Measurements from ENCODE around the gene SYNPO2.
"Not testable (repeated sequence)": the region's sequence is repeated elsewhere in the genome, so short reads cannot be mapped to it uniquely, and the experiment has no call there.

SYNPO2 gene

DNA sequence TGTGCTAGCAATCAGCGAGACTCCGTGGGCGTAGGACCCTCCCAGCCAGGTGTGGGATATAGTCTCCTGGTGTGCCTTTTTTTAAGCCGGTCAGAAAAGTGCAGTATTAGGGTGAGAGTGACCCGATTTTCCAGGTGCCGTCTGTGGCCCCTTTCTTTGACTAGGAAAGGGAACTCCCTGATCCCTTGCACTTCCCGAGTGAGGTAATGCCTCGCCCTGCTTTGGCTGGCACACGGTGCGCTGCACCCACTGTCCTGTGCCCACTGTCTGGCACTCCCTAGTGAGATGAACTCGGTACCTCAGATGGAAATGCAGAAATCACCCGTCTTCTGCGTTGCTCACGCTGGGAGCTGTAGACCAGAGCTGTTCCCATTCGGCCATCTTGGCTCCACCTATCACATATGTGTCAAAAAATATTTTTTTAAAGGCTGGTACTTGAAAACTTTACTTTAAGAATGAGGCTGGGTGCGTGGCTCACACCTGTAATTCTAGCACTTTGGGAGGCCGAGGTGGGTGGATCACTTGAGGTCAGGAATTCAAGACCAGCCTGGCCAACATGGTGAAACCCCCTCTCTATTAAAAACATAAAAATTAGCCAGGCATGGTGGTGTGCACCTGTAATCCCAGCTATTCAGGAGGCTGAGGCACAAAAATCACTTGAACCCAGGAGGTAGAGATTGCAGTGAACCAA is 179.2 kb downstream of the SYNPO2 start:
- not testable (repeated sequence) for DNase-seq (ENCODE audit: low read depth)

- DNase-seq (ENCODE audit: low read depth), result no peak
These were observed 179.9 kb downstream of the SYNPO2 start for GRCh38 chr4:119068529-119068962.

DNA sequence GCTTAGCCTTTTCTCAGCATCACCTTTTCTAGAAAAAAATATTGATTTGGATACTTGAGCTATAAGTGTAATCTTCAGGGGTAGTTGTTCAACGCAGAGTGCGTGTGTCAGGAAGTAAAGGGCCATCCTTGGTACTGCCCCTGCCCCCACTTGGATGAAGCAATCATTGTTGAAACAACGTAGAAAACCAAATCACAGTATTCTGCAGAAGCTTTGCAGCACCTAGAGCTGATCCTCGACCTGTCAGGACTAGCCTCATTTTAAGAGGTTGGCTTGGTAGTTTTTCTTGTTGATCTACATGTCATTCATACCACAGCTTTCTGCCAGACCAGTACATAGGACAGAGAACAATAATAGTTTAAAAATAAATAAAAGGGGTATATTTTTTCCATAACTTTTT is 181.6 kb downstream of the SYNPO2 start:
- no peak for DNase-seq (ENCODE audit: low read depth)

GRCh38 chr4:119080721-119081541 is 192.3 kb downstream of the SYNPO2 start:
- no peak for DNase-seq (ENCODE audit: low read depth)

GRCh38 chr4:119081542-119081859 is 192.8 kb downstream of the SYNPO2 start:
- DNase-seq (ENCODE audit: low read depth), result no peak

DNA sequence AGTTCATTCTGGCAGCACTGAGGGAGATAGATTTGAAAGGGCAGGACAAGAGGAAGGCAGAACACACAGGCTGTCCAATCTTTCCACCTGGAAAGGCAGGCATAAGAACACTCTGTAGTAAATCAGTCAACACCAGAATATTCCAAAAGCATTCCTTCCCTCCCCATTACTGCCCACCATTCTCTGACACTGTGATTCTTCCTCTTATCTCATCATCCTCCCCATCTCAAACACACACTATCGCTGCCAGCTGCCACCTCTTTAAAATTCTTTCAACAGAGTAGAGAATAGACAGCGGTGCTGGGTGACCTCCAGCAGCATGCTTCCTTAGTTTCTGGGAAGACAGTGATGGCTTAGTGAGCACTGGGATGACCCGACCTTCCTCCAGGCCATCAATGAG is 193.3 kb downstream of the SYNPO2 start:
- no peak for DNase-seq (ENCODE audit: low read depth)

DNA sequence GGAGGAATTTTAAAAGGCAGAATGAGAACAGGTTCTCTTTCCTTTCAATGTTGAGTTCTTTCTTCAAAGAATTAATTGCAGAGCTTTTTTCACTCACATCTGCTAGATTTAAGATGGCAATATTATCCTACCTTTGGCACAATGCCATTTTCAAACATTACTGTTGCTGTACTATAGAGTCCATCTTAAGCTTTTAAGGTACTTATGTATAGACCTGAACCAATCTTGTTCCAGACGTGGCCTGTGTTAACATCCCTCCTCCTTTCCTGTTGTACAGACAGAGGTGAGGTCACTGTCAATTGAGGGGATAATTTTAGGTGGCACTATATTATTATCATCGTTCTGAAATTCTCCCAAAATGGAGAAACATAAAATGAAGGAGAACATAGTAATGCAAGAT is 194.0 kb downstream of the SYNPO2 start:
- no peak for DNase-seq (ENCODE audit: low read depth)

DNA sequence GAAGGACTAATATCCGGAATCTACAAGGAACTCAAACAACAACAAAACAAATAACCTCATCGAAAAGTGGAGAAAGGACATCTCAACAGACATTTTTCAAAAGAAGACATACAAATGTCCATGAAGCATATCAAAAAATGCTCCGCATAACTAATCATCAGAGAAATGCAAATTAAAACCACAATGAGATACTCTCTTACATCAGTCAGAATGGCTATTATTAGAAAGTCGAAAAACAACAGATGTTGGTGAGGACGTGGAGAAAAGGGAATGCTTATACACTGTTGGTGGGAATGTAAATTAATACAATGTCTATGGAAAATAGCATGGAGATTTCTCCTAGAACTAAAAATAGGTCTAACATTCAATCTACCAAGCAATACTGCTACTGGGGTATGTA is 195.9 kb downstream of the SYNPO2 start:
- DNase-seq (ENCODE audit: low read depth), result no peak

GRCh38 chr4:119087121-119087520 is 198.5 kb downstream of the SYNPO2 start:
- DNase-seq (ENCODE audit: low read depth), result no peak

DNA sequence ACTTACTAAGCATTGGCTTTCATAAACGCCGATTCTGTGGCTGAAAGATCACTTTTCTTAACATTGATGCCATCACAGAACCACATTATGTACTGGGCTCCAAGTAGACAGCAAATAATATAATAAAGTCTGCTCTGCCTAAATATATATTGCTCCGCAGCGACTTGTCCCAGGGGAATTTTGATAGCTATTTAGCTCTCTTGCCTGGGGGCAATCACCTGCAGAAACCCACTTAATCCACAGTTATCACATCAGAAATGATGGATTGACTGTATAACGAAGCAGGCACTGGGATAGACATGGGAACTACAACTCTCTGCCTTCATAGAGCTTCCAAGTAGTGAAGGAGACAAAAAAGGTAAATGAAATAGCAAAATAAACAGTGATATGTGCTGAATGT is 199.0 kb downstream of the SYNPO2 start:
- DNase-seq (ENCODE audit: low read depth), result no peak

GRCh38 chr4:119093042-119093827 is 204.6 kb downstream of the SYNPO2 start:
- no peak for DNase-seq (ENCODE audit: low read depth)

- no peak for DNase-seq (ENCODE audit: low read depth)
These were observed 208.7 kb downstream of the SYNPO2 start for GRCh38 chr4:119097282-119097900.

DNA sequence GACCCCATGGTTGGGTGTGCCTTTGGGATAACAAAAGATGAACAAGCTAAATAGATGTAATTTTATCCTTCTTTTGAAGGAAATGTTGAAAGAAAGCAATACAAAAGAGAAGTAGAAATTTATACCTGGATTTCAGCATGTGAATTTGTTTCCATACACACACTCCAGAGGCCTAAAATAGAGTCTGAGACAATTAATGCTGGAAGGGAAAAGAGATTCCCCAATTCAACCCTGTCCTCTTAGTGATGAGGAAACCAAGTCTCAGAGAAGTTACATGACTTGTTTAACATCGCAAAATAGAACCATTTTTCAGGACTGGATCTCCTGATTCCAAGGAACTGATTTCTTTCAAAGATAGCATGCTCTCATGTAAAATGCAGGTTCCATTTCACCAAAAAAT is 209.7 kb downstream of the SYNPO2 start:
- no peak for DNase-seq (ENCODE audit: low read depth)

GRCh38 chr4:119099227-119099810 is 210.7 kb downstream of the SYNPO2 start:
- no peak for DNase-seq (ENCODE audit: low read depth)

GRCh38 chr4:119100655-119101054 is 212.0 kb downstream of the SYNPO2 start:
- no peak for DNase-seq (ENCODE audit: low read depth)

- no peak for DNase-seq (ENCODE audit: low read depth)
These were observed 214.6 kb downstream of the SYNPO2 start for GRCh38 chr4:119103263-119103662.

DNA sequence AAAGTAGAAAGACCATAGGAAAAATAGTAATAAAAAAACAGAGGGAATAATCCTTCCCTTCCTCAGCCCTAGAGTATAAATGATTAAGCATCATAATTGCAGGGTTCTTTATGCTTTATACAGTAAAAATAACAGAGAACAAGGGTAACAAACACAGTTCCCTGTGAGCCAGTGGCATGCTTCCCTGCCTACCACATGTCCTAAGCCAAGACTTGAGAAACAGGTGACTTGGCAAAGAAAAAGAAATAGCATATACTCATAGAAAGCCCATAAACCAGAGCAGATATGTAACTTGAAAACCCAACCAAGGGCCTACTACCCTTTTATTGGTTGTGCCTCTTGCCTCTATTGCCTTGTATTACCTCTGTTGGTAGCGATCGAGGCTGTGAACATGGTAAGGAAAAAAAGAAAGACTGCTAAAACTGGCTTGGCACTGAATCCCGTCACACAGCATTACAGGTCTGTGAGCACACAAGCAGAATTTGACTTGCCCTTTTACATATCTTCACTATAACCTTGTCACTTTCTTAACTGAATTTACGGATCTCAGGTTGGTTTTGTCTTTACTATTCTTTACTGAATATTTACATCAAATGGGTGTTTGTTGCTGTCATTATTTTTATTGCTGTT is 216.1 kb downstream of the SYNPO2 start:
- DNase-seq (ENCODE audit: low read depth), result no peak

- no peak for DNase-seq (ENCODE audit: low read depth)
These were observed 217.0 kb downstream of the SYNPO2 start for GRCh38 chr4:119105605-119106004.

GRCh38 chr4:119106036-119107000 is 217.7 kb downstream of the SYNPO2 start:
- no peak for DNase-seq (ENCODE audit: low read depth)

DNA sequence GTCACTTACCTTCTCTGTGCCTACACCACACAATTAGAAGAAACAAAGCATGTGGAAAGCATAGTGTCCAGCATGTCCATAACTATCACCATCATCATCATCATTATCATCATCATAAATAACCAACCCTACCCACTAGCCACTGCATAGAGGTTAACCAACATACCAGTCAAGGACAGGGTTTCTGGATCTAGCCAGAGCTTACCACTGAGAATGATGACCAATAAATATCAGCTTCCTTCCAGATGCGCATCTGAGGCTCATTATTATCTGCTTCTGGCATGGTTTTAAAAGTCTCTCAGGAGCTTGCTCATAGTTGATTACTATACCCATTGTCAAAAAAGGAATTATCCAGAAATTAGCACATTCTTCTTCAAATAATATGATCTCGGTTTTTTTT is 221.5 kb downstream of the SYNPO2 start:
- no peak for DNase-seq (ENCODE audit: low read depth)

All from stimulated activated CD8-positive, alpha-beta memory T cell treated with anti-CD3 and anti-CD28 coated beads, Interleukin-7, amount 100 ng/mL, for 24 hours (primary cell).